ENCODE measurements around the gene CNOT11. TPM values are rescaled to one million over a fixed set of nuclear protein-coding genes. Genes with fewer than 3 reads are reported as not detected.

The CNOT11 gene
- total and polyA plus RNA-seq, 2 of the 13 experiments (the other 11 are each of a cell fraction or from before 2014, with no cell fraction given), result 114 to 209 TPM

- TF ChIP-seq, protein P1, sequence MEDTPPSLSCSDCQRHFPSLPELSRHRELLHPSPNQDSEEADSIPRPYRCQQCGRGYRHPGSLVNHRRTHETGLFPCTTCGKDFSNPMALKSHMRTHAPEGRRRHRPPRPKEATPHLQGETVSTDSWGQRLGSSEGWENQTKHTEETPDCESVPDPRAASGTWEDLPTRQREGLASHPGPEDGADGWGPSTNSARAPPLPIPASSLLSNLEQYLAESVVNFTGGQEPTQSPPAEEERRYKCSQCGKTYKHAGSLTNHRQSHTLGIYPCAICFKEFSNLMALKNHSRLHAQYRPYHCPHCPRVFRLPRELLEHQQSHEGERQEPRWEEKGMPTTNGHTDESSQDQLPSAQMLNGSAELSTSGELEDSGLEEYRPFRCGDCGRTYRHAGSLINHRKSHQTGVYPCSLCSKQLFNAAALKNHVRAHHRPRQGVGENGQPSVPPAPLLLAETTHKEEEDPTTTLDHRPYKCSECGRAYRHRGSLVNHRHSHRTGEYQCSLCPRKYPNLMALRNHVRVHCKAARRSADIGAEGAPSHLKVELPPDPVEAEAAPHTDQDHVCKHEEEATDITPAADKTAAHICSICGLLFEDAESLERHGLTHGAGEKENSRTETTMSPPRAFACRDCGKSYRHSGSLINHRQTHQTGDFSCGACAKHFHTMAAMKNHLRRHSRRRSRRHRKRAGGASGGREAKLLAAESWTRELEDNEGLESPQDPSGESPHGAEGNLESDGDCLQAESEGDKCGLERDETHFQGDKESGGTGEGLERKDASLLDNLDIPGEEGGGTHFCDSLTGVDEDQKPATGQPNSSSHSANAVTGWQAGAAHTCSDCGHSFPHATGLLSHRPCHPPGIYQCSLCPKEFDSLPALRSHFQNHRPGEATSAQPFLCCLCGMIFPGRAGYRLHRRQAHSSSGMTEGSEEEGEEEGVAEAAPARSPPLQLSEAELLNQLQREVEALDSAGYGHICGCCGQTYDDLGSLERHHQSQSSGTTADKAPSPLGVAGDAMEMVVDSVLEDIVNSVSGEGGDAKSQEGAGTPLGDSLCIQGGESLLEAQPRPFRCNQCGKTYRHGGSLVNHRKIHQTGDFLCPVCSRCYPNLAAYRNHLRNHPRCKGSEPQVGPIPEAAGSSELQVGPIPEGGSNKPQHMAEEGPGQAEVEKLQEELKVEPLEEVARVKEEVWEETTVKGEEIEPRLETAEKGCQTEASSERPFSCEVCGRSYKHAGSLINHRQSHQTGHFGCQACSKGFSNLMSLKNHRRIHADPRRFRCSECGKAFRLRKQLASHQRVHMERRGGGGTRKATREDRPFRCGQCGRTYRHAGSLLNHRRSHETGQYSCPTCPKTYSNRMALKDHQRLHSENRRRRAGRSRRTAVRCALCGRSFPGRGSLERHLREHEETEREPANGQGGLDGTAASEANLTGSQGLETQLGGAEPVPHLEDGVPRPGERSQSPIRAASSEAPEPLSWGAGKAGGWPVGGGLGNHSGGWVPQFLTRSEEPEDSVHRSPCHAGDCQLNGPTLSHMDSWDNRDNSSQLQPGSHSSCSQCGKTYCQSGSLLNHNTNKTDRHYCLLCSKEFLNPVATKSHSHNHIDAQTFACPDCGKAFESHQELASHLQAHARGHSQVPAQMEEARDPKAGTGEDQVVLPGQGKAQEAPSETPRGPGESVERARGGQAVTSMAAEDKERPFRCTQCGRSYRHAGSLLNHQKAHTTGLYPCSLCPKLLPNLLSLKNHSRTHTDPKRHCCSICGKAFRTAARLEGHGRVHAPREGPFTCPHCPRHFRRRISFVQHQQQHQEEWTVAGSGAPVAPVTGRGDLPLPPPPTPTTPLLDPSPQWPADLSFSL (CRISPR knock-in tag; IDR thresholded peaks at IDR 0.05), result no peak
- no peak for TF ChIP-seq ZNF331 (CRISPR knock-in tag; IDR thresholded peaks at IDR 0.05)
- TF ChIP-seq ZFP41 (CRISPR knock-in tag; IDR thresholded peaks at IDR 0.05; ENCODE audit: borderline replicate concordance), result no peak
- TF ChIP-seq FOXC1 (CRISPR knock-in tag; IDR thresholded peaks at IDR 0.05; ENCODE audit: borderline replicate concordance), result peak; percentile 44; the same call in 1 of the 2 replicates
- 0 out of 2 replicates have a peak, but pooled peaks have one; percentile 15 for TF ChIP-seq KAT7 (CRISPR knock-in tag; IDR thresholded peaks at IDR 0.05; ENCODE audit: borderline replicate concordance)
- no peak for TF ChIP-seq NR2C2 (CRISPR knock-in tag; IDR thresholded peaks at IDR 0.05; ENCODE audit: borderline replicate concordance)
- no peak for TF ChIP-seq PITX1 (CRISPR knock-in tag; IDR thresholded peaks at IDR 0.05)
- no peak for TF ChIP-seq PAF1 (CRISPR knock-in tag; IDR thresholded peaks at IDR 0.05)
- no peak for TF ChIP-seq ISL2 (CRISPR knock-in tag; IDR thresholded peaks at IDR 0.05)
- peak; percentile 37; the same call in 1 of the 2 replicates for TF ChIP-seq ZNF556 (CRISPR knock-in tag; IDR thresholded peaks at IDR 0.05; ENCODE audit: borderline replicate concordance)
- no peak for TF ChIP-seq GZF1 (CRISPR knock-in tag; IDR thresholded peaks at IDR 0.05)
- no peak for TF ChIP-seq TOPORS (CRISPR knock-in tag; IDR thresholded peaks at IDR 0.05)
- TF ChIP-seq ZFP36L2 (CRISPR knock-in tag; IDR thresholded peaks at IDR 0.05), result no peak
- no peak for TF ChIP-seq ZNF672 (CRISPR knock-in tag; IDR thresholded peaks at IDR 0.05)
- TF ChIP-seq, protein P2, sequence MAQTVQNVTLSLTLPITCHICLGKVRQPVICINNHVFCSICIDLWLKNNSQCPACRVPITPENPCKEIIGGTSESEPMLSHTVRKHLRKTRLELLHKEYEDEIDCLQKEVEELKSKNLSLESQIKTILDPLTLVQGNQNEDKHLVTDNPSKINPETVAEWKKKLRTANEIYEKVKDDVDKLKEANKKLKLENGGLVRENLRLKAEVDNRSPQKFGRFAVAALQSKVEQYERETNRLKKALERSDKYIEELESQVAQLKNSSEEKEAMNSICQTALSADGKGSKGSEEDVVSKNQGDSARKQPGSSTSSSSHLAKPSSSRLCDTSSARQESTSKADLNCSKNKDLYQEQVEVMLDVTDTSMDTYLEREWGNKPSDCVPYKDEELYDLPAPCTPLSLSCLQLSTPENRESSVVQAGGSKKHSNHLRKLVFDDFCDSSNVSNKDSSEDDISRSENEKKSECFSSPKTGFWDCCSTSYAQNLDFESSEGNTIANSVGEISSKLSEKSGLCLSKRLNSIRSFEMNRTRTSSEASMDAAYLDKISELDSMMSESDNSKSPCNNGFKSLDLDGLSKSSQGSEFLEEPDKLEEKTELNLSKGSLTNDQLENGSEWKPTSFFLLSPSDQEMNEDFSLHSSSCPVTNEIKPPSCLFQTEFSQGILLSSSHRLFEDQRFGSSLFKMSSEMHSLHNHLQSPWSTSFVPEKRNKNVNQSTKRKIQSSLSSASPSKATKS (CRISPR knock-in tag; IDR thresholded peaks at IDR 0.05), result no peak
- TF ChIP-seq FOXP4 (CRISPR knock-in tag; IDR thresholded peaks at IDR 0.05), result no peak
- peak; percentile 6 for TF ChIP-seq TEAD3 (CRISPR knock-in tag; optimal IDR thresholded peaks at IDR 0.05; ENCODE audit: borderline replicate concordance)
- no peak for TF ChIP-seq ZNF776 (CRISPR knock-in tag; IDR thresholded peaks at IDR 0.05)
- TF ChIP-seq ZNF557 (CRISPR knock-in tag; IDR thresholded peaks at IDR 0.05), result 0 out of 2 replicates have a peak, but pooled peaks have one; percentile 35
- no peak for TF ChIP-seq POLR2G (IDR thresholded peaks at IDR 0.05; ENCODE audit: low read depth, low read length)
Measured at GRCh38 chr2:101310090-101310833, 57.6 kb downstream of the CNOT11 start (continued).

Measured in HepG2 (cell line).